Activated naive CD8-positive, alpha-beta T cell treated with anti-CD3 and anti-CD28 coated beads, Interleukin-2, amount 50 U/mL, for 24 hours (primary cell): ENCODE data around the gene RAB7B.
A peak's percentile ranks its signal among the peaks of the same experiment; 100 is the strongest.

Source experiments
- ATAC-seq: fragments of 150-1000 bp; cut with Tn5 transposase; one replicate; pipeline ENCODE4 v1.10.0; 2021
- DNase-seq: peaks from one replicate; pipeline ENCODE4 v3.0.0; 2021
- H3K27ac Mint-ChIP-seq: one replicate; pipeline ENCODE4 v1.8.0; 2021; ENCODE audit warnings: mild to moderate bottlenecking, mixed read lengths
- H3K27me3 Mint-ChIP-seq: one replicate; pipeline ENCODE4 v1.8.0; 2021; ENCODE audit warnings: mixed read lengths
- H3K36me3 Mint-ChIP-seq: one replicate; pipeline ENCODE4 v1.8.0; 2021; ENCODE audit warnings: low read depth, mixed read lengths
- H3K4me1 Mint-ChIP-seq: one replicate; pipeline ENCODE4 v1.8.0; 2021; ENCODE audit warnings: mixed read lengths
- H3K4me3 Mint-ChIP-seq: one replicate; pipeline ENCODE4 v1.8.0; 2021; ENCODE audit warnings: mild to moderate bottlenecking, moderate library complexity, mixed read lengths
- H3K9me3 Mint-ChIP-seq: one replicate; pipeline ENCODE4 v1.8.0; 2021; ENCODE audit warnings: mixed read lengths

Gene RAB7B

DNA sequence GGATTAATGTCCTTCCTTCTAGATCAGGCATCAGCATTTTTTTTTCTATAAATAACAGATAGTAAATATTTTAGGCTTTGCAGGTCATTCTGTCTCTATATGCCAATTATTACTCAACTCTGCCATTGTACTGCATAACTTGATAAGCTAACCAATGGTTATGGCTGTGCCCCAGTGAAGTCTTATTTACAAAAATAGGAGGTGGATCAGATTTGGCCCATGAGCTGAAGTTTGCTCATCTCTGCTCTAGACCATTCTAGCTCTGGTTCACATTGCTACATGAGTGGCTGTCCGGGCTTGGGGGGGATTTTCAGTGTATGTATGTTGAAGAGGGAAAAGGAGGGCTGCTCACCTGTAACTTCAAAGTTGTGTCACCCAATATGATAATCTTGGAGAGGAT is 10.1 kb downstream of the RAB7B start:
- DNase-seq (no peak), ATAC-seq (no peak)
- Mint-ChIP-seq H3K36me3 (no peaks in the 10 kb centered on the region), H3K27ac (no peak overlapping the region), H3K4me1 (peaks cover 4% of the 10 kb centered on the region), H3K4me3 (no peak overlapping the region), H3K9me3 (no peaks in the 10 kb centered on the region), H3K27me3 (peaks cover 27% of the 10 kb centered on the region)

DNA sequence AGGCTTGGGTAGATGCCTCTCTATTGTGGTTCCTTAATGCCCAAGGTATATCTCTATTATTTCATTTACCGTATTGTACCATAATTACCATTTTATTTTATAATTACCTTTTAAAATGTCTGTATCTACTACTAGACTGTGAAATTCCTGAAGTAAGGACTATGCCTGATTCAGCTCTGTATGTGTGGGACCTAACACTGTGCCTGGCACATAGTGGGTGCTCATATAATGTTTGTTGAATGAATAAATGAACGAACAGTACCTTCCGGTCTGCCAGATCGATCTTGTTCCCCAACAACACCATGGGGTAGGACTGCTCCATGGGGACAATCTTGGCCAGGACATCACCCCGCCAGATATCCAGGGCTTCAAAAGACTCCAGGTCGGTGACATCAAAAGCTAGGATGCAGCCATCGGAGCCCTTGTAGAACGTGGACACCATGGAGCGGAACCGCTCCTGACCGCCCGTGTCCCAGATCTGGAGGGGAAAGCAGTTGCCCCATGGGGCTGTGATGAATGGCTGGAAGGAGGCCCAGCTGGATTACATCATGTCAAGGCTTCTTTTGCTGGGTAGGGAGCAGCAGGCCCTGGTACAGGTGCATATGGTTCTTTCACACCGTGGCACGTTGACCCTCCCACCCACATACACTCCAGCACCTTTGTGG is 10.8 kb downstream of the RAB7B start:
- no peak for ATAC-seq
- peaks cover 23% of the 10 kb centered on the region for H3K27me3 Mint-ChIP-seq
- H3K36me3 Mint-ChIP-seq = no peaks in the 10 kb centered on the region
- H3K4me3 Mint-ChIP-seq = no peak overlapping the region
- H3K4me1 Mint-ChIP-seq = peaks cover 4% of the 10 kb centered on the region
- no peak for DNase-seq
- H3K9me3 Mint-ChIP-seq = no peaks in the 10 kb centered on the region
- no peak overlapping the region for H3K27ac Mint-ChIP-seq

DNA sequence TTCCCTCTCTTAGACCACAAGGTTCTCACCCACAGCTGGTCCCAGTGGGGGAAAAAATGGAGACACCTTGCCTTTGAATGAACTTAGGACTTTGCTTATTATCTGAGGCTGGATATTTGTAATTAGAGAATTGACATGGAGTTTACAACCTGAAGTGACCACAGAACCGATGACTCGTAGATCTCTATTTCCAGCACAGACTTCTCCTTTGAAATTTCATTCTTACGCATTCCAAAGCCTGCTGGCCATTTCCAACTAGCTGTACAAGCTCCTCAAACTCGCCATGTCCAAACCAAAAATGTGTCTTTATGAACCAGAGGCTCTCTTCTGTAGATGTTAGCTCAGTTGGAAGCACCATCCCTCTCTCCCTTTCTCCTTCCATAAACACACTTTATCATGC is 12.0 kb downstream of the RAB7B start:
- H3K27me3 Mint-ChIP-seq = peaks cover 15% of the 10 kb centered on the region
- DNase-seq (no peak), ATAC-seq (no peak)
- no peaks in the 10 kb centered on the region for H3K9me3 Mint-ChIP-seq
- H3K36me3 Mint-ChIP-seq = no peaks in the 10 kb centered on the region
- no peak overlapping the region for H3K4me3 Mint-ChIP-seq
- no peak overlapping the region for H3K27ac Mint-ChIP-seq
- no peaks in the 10 kb centered on the region for H3K4me1 Mint-ChIP-seq

DNA sequence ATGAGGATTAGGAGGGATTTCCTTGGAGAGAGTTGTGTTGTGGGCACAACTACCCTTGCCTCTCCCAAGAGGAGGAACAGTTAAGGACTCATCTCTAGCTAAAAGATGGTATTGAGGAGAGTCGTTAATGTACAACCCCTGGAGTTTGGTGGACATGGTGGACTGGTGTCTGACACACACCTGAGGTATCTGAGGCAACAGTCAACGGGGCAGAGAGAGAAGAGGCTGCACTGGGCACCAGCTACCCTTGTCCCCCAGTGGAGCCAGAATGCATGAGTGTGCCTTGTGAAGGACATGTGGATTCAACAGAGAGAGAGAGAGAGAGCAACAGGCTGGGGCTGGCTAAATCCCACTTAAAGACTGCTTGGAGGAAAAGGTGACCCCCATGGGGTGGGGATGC is 13.0 kb downstream of the RAB7B start:
- Mint-ChIP-seq H3K4me1 (no peaks in the 10 kb centered on the region), H3K27me3 (peaks cover 15% of the 10 kb centered on the region), H3K9me3 (no peaks in the 10 kb centered on the region), H3K4me3 (no peak overlapping the region), H3K36me3 (no peaks in the 10 kb centered on the region), H3K27ac (no peak overlapping the region)
- DNase-seq (no peak), ATAC-seq (no peak)

DNA sequence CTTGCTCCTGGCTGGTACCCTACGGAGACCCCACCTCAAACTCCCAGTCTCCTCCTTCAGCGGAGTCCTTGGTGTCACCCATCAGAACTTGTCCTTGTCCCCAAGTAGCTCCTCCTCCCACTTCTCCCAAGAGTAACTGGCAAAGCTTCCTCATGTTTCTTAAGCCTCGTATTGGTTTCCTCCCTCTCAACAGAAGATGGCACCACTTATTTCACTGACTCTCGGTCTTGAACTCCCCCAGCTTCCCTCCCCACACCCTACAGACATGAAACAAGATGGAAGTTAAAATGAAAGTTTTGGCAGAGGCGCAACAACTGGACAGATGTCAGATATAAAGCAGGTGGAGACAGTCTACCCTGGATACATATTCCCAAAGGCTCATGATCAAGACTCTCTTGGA is 13.4 kb downstream of the RAB7B start:
- H3K4me3 Mint-ChIP-seq = no peak overlapping the region
- H3K27ac Mint-ChIP-seq = no peak overlapping the region
- H3K4me1 Mint-ChIP-seq = no peaks in the 10 kb centered on the region
- DNase-seq (no peak), ATAC-seq (no peak)
- H3K9me3 Mint-ChIP-seq = no peaks in the 10 kb centered on the region
- H3K27me3 Mint-ChIP-seq = peaks cover 15% of the 10 kb centered on the region
- H3K36me3 Mint-ChIP-seq = no peaks in the 10 kb centered on the region

DNA sequence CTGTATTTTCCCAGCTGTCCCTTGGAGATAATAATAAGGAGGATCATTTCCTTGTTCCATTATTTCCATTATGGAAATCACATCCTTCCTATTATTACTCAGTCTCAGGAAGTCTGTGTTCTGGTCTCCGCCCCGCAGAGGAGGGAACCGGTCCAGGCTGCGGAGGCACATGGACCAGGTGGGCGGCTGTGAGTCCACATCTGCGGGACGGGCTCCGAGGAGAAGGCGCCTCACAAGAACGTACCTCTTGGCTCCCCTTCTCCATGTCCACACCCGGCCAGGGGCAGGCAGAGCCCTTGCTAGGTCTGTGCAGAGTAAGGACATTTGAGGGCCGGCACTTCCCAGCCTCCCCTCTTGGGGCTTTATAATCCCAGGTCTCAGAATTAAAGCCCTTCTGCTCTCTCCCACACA is 14.6 kb downstream of the RAB7B start:
- ATAC-seq = no peak
- Mint-ChIP-seq H3K4me1 (no peaks in the 10 kb centered on the region), H3K9me3 (no peaks in the 10 kb centered on the region), H3K4me3 (no peak overlapping the region), H3K27ac (no peak overlapping the region), H3K36me3 (no peaks in the 10 kb centered on the region), H3K27me3 (peaks cover 15% of the 10 kb centered on the region)
- DNase-seq = no peak

DNA sequence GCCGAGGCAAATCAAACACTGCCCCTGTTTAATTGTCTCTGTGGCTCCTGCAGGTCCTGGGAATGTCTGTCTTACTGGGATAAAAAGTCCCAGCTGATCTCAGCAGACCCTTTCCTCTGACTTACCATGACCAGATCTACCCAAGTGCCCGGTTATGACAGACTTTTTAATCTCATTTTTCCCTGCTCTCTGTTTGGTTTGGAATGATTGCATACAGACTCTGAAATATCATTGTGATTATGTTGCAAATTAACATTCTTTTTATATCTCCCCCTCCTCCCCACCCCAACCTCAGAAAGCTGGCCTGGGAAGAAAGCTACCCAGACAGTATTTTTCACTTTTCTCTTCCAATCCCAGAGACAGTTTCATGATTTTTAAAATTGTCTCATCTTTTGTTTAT is 16.3 kb downstream of the RAB7B start:
- ATAC-seq (no peak), DNase-seq (no peak)
- H3K27me3 Mint-ChIP-seq = peaks cover 14% of the 10 kb centered on the region
- no peak overlapping the region for H3K27ac Mint-ChIP-seq
- no peaks in the 10 kb centered on the region for H3K4me1 Mint-ChIP-seq
- H3K4me3 Mint-ChIP-seq = no peak overlapping the region
- H3K36me3 Mint-ChIP-seq = no peaks in the 10 kb centered on the region
- no peaks in the 10 kb centered on the region for H3K9me3 Mint-ChIP-seq

DNA sequence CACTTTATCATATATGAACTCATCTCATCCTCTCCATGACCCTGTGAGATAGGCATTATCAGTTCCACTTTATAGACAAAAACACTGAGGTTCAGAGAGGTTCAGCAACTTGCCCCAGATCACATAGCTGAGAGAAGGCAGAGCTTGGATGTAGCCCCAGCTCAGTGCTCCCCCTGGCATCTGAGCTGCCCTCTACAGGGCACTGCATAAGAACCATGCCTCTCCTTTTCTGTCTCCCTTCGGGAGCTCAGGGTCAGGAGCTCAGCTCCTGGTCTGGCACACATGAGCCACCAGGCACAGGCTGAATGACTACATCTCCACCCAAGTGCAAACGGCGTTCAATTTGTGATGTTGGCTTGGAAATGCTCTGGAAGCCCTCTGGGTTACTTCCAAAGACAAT is 16.9 kb downstream of the RAB7B start:
- H3K4me1 Mint-ChIP-seq = no peaks in the 10 kb centered on the region
- DNase-seq (no peak), ATAC-seq (no peak)
- H3K27ac Mint-ChIP-seq = no peak overlapping the region
- H3K4me3 Mint-ChIP-seq = no peak overlapping the region
- no peaks in the 10 kb centered on the region for H3K36me3 Mint-ChIP-seq
- H3K27me3 Mint-ChIP-seq = peaks cover 11% of the 10 kb centered on the region
- no peaks in the 10 kb centered on the region for H3K9me3 Mint-ChIP-seq

DNA sequence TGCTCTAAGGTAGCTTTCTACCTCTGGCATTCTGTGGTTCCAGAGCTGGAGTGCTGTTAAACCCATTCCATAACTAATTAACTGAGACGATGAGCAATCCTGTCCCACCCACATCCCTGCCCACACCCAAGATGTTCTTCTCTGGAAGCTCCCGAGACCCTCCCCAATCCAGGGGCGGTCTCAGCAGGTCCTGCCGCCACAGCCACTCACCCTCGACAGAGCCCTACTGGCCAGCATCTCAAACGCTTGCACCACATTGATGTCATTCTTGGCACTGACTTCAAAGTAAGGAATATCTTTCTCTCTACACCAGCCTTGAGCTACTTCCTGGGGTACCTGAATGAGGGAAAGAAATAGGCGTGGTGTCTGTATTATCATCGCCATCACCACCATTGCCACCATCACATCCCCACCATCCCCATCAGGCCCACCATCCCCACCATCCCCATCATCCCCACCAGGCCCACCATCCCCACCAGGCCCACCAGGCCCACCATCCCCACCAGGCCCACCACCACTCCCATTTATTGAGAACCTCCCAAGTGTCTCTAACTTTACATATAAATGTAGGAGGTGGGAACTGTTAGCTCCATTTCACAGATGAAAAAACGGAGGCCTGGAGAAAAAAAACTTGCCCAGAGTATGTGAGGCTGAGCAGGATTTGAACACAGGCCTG is 17.7 kb downstream of the RAB7B start:
- DNase-seq = no peak
- peaks cover 11% of the 10 kb centered on the region for H3K27me3 Mint-ChIP-seq
- no peak overlapping the region for H3K4me3 Mint-ChIP-seq
- no peaks in the 10 kb centered on the region for H3K4me1 Mint-ChIP-seq
- ATAC-seq = no peak
- H3K27ac Mint-ChIP-seq = no peak overlapping the region
- no peaks in the 10 kb centered on the region for H3K9me3 Mint-ChIP-seq
- H3K36me3 Mint-ChIP-seq = no peaks in the 10 kb centered on the region

DNA sequence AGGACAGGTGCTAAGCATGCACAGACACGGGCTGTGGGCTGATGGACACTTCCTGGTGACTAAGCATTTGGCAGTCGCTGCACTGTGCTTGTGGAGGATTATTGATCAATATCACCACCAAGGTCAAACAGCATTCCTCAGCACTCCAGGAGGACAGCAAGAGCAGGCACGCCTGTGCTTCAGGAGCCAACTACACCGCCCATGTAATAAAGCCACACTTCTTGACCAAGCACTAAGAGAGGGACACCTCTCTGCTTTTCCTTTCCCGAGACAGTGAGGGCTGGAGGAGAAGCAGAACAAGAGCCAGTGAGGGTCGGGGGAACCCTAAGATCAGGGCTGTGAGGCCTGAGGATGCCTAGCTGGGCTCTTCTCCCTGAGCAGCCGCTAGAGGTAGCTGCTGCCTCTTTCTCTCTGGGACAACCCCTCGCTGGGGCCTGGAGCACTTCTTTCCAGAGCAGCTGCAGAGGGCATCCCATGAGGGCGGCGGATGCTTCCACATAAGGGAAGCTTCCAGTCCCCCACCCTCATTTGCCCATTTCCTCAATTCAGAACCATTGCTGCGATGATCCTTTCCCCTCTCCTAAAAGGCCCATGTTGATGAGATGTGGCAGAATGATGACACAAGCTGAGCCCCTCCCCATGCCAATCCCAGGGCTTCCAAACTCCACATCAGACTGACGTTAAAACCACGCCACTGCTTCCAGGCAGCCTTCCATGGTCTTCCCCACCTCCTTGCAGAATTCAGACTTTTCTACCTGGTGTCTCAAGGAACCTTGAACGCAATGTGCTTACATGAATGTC is 19.1 kb downstream of the RAB7B start:
- H3K4me3 Mint-ChIP-seq = no peak overlapping the region
- no peaks in the 10 kb centered on the region for H3K27me3 Mint-ChIP-seq
- no peaks in the 10 kb centered on the region for H3K4me1 Mint-ChIP-seq
- H3K36me3 Mint-ChIP-seq = no peaks in the 10 kb centered on the region
- H3K9me3 Mint-ChIP-seq = no peaks in the 10 kb centered on the region
- H3K27ac Mint-ChIP-seq = no peak overlapping the region
- DNase-seq (peak; percentile 53), ATAC-seq (peak; percentile 77)

DNA sequence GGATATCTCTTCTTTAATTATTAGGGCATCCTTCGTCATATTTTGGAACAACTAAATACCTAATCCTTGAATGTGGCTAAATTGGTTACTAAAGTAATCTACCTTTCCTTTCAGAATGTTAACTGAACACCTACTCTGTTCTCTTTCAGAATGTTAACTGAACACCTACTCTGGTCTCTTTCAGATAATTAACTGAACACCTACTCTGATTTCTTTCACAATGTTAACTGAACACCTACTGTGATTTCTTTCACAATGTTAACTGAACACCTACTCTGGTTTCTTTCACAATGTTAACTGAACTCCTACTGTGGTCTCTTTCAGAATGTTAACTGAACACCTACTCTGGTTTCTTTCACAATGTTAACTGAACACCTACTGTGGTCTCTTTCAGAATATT is 21.9 kb downstream of the RAB7B start:
- Mint-ChIP-seq H3K27me3 (peaks cover 2% of the 10 kb centered on the region), H3K4me3 (no peak overlapping the region), H3K9me3 (no peaks in the 10 kb centered on the region), H3K27ac (no peak overlapping the region), H3K36me3 (no peaks in the 10 kb centered on the region), H3K4me1 (no peaks in the 10 kb centered on the region)
- no peak for ATAC-seq
- DNase-seq = no peak

DNA sequence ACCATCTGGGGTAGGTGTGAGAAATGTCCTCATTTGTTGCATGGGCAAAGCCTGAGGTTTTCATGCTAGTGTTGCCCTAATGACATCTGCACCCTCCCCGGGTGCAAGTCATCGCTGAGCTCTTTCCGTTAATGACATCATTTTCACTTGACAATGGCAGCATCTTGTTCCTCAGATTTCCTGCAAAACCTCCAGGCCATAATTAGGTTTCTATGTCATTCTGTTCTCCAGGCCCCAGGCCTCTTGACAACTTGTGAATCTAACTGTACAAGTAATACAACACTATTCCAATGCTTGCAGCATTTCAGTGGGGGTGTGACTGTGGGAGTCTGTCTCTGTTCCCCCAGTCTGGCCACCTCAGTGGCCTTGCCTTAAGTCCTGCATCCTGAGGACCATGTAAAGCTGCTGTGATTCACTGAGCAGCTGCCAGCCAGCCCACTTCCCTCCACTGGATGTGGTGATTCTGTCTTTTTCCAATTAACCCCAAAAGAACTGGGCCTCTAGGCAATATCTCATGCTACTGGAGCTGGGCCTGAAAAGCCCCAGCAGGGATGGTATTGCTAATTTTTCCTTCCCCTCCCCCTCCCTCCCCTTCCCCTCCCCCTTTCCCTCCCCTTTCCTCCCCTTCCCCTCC is 22.8 kb downstream of the RAB7B start:
- ATAC-seq (no peak), DNase-seq (no peak)
- H3K27me3 Mint-ChIP-seq = peaks cover 2% of the 10 kb centered on the region
- no peak overlapping the region for H3K4me3 Mint-ChIP-seq
- H3K27ac Mint-ChIP-seq = no peak overlapping the region
- H3K36me3 Mint-ChIP-seq = no peaks in the 10 kb centered on the region
- H3K4me1 Mint-ChIP-seq = no peaks in the 10 kb centered on the region
- H3K9me3 Mint-ChIP-seq = no peaks in the 10 kb centered on the region

DNA sequence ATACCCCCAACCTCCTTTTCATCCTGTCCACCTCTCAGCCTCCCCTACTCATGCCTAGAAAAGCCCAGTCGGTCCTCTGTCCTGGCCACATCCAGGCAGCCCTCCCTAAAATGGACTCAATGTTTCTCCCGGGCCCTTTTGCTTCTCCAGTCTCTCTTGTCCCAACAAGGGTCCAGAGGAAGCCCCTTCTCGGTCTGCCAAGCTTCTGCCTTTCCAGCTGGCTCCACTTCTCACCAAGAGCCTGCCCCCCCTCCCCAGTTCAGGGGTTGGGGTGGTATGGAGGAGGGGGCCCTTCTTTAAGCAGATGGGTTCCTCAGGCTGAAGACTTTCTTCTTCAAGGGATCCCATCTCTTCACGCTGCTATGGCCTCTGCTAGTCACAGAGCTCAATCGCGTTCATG is 23.9 kb downstream of the RAB7B start:
- Mint-ChIP-seq H3K27ac (no peak overlapping the region), H3K9me3 (peaks cover 10% of the 10 kb centered on the region), H3K4me1 (no peaks in the 10 kb centered on the region), H3K36me3 (no peaks in the 10 kb centered on the region), H3K27me3 (peaks cover 2% of the 10 kb centered on the region), H3K4me3 (no peak overlapping the region)
- DNase-seq (no peak), ATAC-seq (no peak)

DNA sequence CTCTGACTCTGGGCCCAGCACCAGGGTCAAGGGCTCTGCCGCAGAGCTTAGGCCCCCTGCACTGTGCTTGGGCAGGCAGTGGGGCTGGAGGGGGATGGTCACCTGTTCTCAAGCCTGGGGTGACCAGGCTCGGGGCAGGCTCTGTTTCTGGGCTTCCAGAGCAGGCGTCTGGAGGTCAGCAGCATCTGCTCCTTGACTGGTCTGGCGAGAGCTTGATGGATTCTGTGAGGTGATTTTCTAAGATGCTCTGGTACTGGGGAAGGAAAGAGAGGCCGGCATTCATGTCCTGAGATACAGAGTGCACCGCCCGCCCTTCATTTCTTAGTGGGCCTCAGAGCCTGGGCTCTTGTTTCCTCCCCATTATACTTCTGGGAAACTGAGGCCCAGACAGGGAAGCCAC is 24.5 kb downstream of the RAB7B start:
- peaks cover 16% of the 10 kb centered on the region for H3K9me3 Mint-ChIP-seq
- no peak for ATAC-seq

More for the DNA sequence above, 24.5 kb downstream of the RAB7B start:
- Mint-ChIP-seq H3K27ac (no peak overlapping the region), H3K4me3 (no peak overlapping the region), H3K4me1 (no peaks in the 10 kb centered on the region), H3K36me3 (no peaks in the 10 kb centered on the region), H3K27me3 (peaks cover 2% of the 10 kb centered on the region)
- DNase-seq = no peak
